ENCODE measurements around the gene IL17REL. TPM values are rescaled to one million over a fixed set of nuclear protein-coding genes. Genes with fewer than 3 reads are reported as not detected.

The IL17REL gene
- total and polyA plus RNA-seq, 2 of the 13 experiments (the other 11 are each of a cell fraction or from before 2014, with no cell fraction given), result not detected

DNA sequence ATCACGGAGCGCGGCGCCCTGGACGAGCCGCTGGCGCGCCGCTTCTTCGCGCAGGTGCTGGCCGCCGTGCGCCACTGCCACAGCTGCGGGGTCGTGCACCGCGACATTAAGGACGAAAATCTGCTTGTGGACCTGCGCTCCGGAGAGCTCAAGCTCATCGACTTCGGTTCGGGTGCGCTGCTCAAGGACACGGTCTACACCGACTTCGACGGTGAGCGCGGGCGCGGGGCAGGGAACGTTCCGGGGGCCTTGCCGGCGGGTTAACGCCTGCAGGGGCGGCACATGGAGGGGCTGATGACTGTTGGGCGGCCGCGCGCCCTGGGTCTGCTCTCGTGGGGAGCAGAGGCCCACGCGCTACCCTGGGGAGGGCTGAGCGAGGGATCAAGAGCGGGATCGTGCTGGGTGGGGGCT, 51.0 kb downstream of the IL17REL start (continued):
- TF ChIP-seq, protein P1, sequence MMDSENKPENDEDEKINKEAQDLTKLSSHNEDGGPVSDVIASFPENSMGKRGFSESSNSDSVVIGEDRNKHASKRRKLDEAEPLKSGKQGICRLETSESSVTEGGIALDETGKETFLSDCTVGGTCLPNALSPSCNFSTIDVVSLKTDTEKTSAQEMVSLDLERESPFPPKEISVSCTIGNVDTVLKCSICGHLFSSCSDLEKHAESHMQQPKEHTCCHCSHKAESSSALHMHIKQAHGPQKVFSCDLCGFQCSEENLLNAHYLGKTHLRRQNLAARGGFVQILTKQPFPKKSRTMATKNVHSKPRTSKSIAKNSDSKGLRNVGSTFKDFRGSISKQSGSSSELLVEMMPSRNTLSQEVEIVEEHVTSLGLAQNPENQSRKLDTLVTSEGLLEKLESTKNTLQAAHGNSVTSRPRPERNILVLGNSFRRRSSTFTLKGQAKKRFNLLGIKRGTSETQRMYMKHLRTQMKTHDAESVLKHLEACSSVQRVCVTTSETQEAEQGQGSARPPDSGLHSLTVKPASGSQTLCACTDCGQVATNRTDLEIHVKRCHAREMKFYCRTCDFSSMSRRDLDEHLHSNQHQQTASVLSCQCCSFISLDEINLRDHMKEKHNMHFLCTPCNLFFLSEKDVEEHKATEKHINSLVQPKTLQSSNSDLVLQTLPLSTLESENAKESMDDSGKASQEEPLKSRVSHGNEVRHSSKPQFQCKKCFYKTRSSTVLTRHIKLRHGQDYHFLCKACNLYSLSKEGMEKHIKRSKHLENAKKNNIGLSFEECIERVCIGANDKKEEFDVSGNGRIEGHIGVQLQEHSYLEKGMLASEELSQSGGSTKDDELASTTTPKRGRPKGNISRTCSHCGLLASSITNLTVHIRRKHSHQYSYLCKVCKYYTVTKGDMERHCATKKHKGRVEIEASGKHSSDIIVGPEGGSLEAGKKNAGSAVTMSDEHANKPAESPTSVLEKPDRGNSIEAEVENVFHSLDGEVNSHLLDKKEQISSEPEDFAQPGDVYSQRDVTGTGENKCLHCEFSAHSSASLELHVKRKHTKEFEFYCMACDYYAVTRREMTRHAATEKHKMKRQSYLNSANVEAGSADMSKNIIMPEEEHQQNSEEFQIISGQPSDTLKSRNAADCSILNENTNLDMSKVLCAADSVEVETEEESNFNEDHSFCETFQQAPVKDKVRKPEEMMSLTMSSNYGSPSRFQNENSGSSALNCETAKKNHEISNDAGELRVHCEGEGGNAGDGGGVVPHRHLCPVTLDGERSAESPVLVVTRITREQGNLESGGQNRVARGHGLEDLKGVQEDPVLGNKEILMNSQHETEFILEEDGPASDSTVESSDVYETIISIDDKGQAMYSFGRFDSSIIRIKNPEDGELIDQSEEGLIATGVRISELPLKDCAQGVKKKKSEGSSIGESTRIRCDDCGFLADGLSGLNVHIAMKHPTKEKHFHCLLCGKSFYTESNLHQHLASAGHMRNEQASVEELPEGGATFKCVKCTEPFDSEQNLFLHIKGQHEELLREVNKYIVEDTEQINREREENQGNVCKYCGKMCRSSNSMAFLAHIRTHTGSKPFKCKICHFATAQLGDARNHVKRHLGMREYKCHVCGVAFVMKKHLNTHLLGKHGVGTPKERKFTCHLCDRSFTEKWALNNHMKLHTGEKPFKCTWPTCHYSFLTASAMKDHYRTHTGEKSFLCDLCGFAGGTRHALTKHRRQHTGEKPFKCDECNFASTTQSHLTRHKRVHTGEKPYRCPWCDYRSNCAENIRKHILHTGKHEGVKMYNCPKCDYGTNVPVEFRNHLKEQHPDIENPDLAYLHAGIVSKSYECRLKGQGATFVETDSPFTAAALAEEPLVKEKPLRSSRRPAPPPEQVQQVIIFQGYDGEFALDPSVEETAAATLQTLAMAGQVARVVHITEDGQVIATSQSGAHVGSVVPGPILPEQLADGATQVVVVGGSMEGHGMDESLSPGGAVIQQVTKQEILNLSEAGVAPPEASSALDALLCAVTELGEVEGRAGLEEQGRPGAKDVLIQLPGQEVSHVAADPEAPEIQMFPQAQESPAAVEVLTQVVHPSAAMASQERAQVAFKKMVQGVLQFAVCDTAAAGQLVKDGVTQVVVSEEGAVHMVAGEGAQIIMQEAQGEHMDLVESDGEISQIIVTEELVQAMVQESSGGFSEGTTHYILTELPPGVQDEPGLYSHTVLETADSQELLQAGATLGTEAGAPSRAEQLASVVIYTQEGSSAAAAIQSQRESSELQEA (CRISPR knock-in tag; IDR thresholded peaks at IDR 0.05; ENCODE audit: not compliant biosample characterization), result peak; percentile 48
- peak; percentile 73; the same call in 1 of the 2 replicates for TF ChIP-seq ZNF451 (CRISPR knock-in tag; IDR thresholded peaks at IDR 0.05)
- TF ChIP-seq, protein P2, sequence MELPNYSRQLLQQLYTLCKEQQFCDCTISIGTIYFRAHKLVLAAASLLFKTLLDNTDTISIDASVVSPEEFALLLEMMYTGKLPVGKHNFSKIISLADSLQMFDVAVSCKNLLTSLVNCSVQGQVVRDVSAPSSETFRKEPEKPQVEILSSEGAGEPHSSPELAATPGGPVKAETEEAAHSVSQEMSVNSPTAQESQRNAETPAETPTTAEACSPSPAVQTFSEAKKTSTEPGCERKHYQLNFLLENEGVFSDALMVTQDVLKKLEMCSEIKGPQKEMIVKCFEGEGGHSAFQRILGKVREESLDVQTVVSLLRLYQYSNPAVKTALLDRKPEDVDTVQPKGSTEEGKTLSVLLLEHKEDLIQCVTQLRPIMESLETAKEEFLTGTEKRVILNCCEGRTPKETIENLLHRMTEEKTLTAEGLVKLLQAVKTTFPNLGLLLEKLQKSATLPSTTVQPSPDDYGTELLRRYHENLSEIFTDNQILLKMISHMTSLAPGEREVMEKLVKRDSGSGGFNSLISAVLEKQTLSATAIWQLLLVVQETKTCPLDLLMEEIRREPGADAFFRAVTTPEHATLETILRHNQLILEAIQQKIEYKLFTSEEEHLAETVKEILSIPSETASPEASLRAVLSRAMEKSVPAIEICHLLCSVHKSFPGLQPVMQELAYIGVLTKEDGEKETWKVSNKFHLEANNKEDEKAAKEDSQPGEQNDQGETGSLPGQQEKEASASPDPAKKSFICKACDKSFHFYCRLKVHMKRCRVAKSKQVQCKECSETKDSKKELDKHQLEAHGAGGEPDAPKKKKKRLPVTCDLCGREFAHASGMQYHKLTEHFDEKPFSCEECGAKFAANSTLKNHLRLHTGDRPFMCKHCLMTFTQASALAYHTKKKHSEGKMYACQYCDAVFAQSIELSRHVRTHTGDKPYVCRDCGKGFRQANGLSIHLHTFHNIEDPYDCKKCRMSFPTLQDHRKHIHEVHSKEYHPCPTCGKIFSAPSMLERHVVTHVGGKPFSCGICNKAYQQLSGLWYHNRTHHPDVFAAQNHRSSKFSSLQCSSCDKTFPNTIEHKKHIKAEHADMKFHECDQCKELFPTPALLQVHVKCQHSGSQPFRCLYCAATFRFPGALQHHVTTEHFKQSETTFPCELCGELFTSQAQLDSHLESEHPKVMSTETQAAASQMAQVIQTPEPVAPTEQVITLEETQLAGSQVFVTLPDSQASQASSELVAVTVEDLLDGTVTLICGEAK (IDR thresholded peaks at IDR 0.05), result no peak
- TF ChIP-seq, protein P2 (CRISPR knock-in tag; IDR thresholded peaks at IDR 0.05), result peak; percentile 52; the same call in 1 of the 2 replicates
- TF ChIP-seq ZNF703 (CRISPR knock-in tag; IDR thresholded peaks at IDR 0.05; ENCODE audit: borderline replicate concordance), result 0 out of 2 replicates have a peak, but pooled peaks have one; percentile 31
- TF ChIP-seq ZNF251 (CRISPR knock-in tag; IDR thresholded peaks at IDR 0.05), result no peak
- TF ChIP-seq ZSCAN21 (CRISPR knock-in tag; IDR thresholded peaks at IDR 0.05; ENCODE audit: borderline replicate concordance), result peak; percentile 50; the same call in 1 of the 2 replicates
- TF ChIP-seq, protein P3, sequence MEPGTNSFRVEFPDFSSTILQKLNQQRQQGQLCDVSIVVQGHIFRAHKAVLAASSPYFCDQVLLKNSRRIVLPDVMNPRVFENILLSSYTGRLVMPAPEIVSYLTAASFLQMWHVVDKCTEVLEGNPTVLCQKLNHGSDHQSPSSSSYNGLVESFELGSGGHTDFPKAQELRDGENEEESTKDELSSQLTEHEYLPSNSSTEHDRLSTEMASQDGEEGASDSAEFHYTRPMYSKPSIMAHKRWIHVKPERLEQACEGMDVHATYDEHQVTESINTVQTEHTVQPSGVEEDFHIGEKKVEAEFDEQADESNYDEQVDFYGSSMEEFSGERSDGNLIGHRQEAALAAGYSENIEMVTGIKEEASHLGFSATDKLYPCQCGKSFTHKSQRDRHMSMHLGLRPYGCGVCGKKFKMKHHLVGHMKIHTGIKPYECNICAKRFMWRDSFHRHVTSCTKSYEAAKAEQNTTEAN (CRISPR knock-in tag; conservative IDR thresholded peaks at IDR 0.05), result 0 out of 2 replicates have a peak, but pooled peaks have one; percentile 21
- TF ChIP-seq ZNF709 (CRISPR knock-in tag; IDR thresholded peaks at IDR 0.05), result peak; percentile 17; the same call in 1 of the 2 replicates
- peak; percentile 51; the same call in 1 of the 2 replicates for TF ChIP-seq SALL1 (CRISPR knock-in tag; IDR thresholded peaks at IDR 0.05)
- TF ChIP-seq SAP130 (CRISPR knock-in tag; IDR thresholded peaks at IDR 0.05; ENCODE audit: low read depth), result peak; percentile 33

Data from HepG2 (cell line).